ENCODE results near the gene ZNF385B. TPM values are rescaled to one million over a fixed set of nuclear protein-coding genes. Genes with fewer than 3 reads are reported as not detected.

Gene ZNF385B
- total RNA-seq, 1 experiment from 2014 or later = 0.28 TPM

- Histone ChIP-seq H3K9me3 (ENCODE audit: control insufficient read depth, insufficient read depth, low read depth, low read length) (no peaks in the 10 kb centered on the region), H3K4me1 (ENCODE audit: control insufficient read depth, insufficient read depth, low read length) (no peaks in the 10 kb centered on the region), H3K27ac (ENCODE audit: low read length) (no peak overlapping the region), H3K4me3 (ENCODE audit: low read depth in 2 of 2, low read length in 2 of 2) (no peak overlapping the region), H3K27me3 (ENCODE audit: control insufficient read depth, insufficient read depth, low read length) (peaks cover 37% of the 10 kb centered on the region), H3K36me3 (ENCODE audit: control insufficient read depth, insufficient read depth, low read length) (no peaks in the 10 kb centered on the region; the same call in none of the 2 replicates)
- POLR2A ChIA-PET = no interaction called here
- BruUV-seq (replicated peaks) = no TSS peak
- CTCF ChIA-PET = no interaction called here
- TF ChIP-seq SIN3A (IDR thresholded peaks at IDR 0.05; ENCODE audit: borderline replicate concordance, insufficient read depth, low read depth, low read length) (no peak), CTCF (IDR thresholded peaks at IDR 0.05) (no peak), TCF7L2 (IDR thresholded peaks at IDR 0.05; ENCODE audit: low read depth, low read length) (no peak), REST (IDR thresholded peaks at IDR 0.05; ENCODE audit: insufficient read depth in 1 of 2, low read depth in 2 of 2, low read length in 1 of 2) (no peak), POLR2AphosphoS5 (IDR thresholded peaks at IDR 0.05; ENCODE audit: low read depth, low read length) (no peak)
- intact Hi-C loops (cut with micrococcal nuclease; ENCODE audit: unreplicated experiment) (no loop called here), in situ Hi-C loops (cut with HindIII; ENCODE audit: low pct_unique_long_range_greater_than_20kb, low sequenced_read_pairs) (no loop called here)
- no peak for DNase-seq (ENCODE audit: low read depth, low spot score)
- ATAC-seq = no peak
These were observed 1.6 kb upstream of the ZNF385B start for GRCh38 chr2:179862898-179863458.

GRCh38 chr2:179861027-179861415 is 391 bp downstream of the ZNF385B start:
- CTCF ChIA-PET = no interaction called here
- no peak for DNase-seq (ENCODE audit: low read depth, low spot score)
- TF ChIP-seq REST (IDR thresholded peaks at IDR 0.05; ENCODE audit: insufficient read depth in 1 of 2, low read depth in 2 of 2, low read length in 1 of 2) (no peak), POLR2AphosphoS5 (IDR thresholded peaks at IDR 0.05; ENCODE audit: low read depth, low read length) (no peak), TCF7L2 (IDR thresholded peaks at IDR 0.05; ENCODE audit: low read depth, low read length) (no peak), CTCF (IDR thresholded peaks at IDR 0.05) (no peak), SIN3A (IDR thresholded peaks at IDR 0.05; ENCODE audit: borderline replicate concordance, insufficient read depth, low read depth, low read length) (no peak)

More at GRCh38 chr2:179861027-179861415, 391 bp downstream of the ZNF385B start:
- Histone ChIP-seq H3K27me3 (ENCODE audit: control insufficient read depth, insufficient read depth, low read length) (peaks cover 36% of the 10 kb centered on the region), H3K27ac (ENCODE audit: low read length) (no peak overlapping the region), H3K36me3 (ENCODE audit: control insufficient read depth, insufficient read depth, low read length) (no peaks in the 10 kb centered on the region; the same call in none of the 2 replicates), H3K4me1 (ENCODE audit: control insufficient read depth, insufficient read depth, low read length) (no peaks in the 10 kb centered on the region), H3K9me3 (ENCODE audit: control insufficient read depth, insufficient read depth, low read depth, low read length) (no peaks in the 10 kb centered on the region), H3K4me3 (ENCODE audit: low read depth in 2 of 2, low read length in 2 of 2) (peak overlapping the region; percentile 32 to 36)
- ATAC-seq = peak; percentile 87
- BruUV-seq (replicated peaks) = no TSS peak
- intact Hi-C loops (cut with micrococcal nuclease; ENCODE audit: unreplicated experiment) = no loop called here
- POLR2A ChIA-PET = no interaction called here
- in situ Hi-C loops (cut with HindIII; ENCODE audit: low pct_unique_long_range_greater_than_20kb, low sequenced_read_pairs) = no loop called here

All from Panc1 (cell line).